SW 1271 (cell line): Measurements from ENCODE around the gene C19orf38.
A peak's percentile ranks its signal among the peaks of the same experiment; 100 is the strongest.

Experiments used
- DNase-seq, 2 experiments: peaks; one replicate each; lab custom pipeline; 2025; lab: John Stamatoyannopoulos, UW

C19orf38 gene

GRCh38 chr19:10911579-10912363 is 63.6 kb downstream of the C19orf38 start:
- DNase-seq = no peak

- DNase-seq = no peak
Observed at GRCh38 chr19:10912619-10913018, 64.4 kb downstream of the C19orf38 start.

- no peak for DNase-seq
Observed at GRCh38 chr19:10913716-10914340, 65.6 kb downstream of the C19orf38 start.

GRCh38 chr19:10915130-10916091 is 67.2 kb downstream of the C19orf38 start:
- DNase-seq = peak in 1 of 2 experiments; percentile 39

GRCh38 chr19:10916602-10917001 is 68.4 kb downstream of the C19orf38 start:
- no peak for DNase-seq

- DNase-seq = no peak
Observed at GRCh38 chr19:10918359-10918758, 70.1 kb downstream of the C19orf38 start.
